Measurements from ENCODE around the gene SLC39A13.

Gene SLC39A13

GRCh38 chr11:47398551-47398950, 9.8 kb upstream of the SLC39A13 start:
- peak in 3 of 10 donors; percentile 8 to 73 (median 23) for DNase-seq
- intact Hi-C loops (cut with DNase I), result no loop called here

GRCh38 chr11:47399860-47400767, 8.3 kb upstream of the SLC39A13 start:
- peak in 3 of 10 donors; percentile 12 to 69 (median 35) for DNase-seq
- intact Hi-C loops (cut with DNase I), result no loop called here

GRCh38 chr11:47400768-47401279, 7.6 kb upstream of the SLC39A13 start:
- DNase-seq, result peak in 3 of 10 donors; percentile 9 to 58 (median 48)
- intact Hi-C loops (cut with DNase I), result no loop called here

DNA sequence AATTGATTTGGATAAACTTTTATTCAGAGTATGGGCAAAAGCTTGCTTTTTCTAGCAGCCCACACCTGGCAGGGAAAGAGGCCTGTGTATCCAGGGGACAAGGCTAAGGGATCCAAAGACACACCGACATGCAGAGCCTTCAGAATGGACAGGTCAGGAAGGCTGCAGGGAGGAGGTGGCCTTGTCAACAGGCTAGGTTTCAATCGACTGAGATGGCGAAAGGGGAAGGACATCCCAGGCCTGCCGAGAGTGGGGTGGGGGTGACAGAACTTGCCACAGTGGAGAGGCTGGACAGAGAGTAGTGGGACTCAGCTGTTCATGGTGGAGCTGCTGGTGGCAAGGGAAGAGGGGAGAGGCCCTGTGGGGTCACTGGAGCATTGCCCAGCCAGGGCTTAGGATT, 5.3 kb upstream of the SLC39A13 start:
- DNase-seq, result peak in 3 of 10 donors; percentile 5 to 44 (median 43)
- intact Hi-C loops (cut with DNase I), result no loop called here

GRCh38 chr11:47403571-47403970, 4.8 kb upstream of the SLC39A13 start:
- intact Hi-C loops (cut with DNase I), result no loop called here
- DNase-seq, result peak in 3 of 10 donors; percentile 4 to 43 (median 12)

DNA sequence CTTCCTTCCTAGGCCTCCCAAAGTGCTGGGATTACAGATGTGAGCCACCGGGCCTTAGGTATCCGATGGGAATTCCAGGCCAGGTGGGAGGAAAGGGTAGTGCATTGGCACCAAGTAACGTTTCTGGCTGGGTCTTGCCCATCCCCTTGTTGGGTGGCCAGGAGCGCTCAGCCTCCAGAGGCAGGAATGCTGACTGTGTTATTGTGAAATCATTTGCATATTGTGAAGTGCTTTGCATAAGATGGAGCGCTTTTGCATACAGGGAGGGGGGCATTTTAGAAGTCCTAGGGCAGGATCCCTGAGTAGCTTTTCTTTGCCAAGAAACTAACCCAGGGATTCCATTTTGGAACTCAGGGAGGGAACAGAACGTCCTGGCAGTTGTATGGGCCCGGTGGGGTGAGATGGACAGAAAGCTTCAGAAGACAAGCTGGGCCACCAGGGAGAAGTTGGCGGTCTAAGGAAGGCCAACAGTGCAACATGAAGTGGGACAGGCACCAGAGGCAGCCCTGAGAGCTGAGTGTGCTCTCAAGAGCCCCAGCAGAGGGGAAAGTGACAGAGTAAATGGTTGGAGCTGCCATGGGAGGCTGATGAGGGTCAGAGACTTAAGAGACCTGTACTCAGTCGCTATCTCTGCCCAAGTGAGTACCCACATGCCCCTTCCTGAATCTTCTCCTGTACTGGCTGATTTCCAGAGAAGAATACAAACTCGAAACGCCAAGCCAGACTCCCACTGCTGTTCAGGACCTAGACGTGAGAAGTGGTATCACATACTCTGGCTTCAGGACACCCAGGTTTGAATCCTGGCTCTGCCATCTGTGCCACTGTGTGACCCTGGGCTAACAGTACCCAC, 1.3 kb upstream of the SLC39A13 start:
- intact Hi-C loops (cut with DNase I), result loop anchor here (5.0 kb wide), 1 partner anchor 145 kb away; the partner anchor contains the start of gene CELF1
- peak in 1 of 10 donors; percentile 72 for DNase-seq

DNA sequence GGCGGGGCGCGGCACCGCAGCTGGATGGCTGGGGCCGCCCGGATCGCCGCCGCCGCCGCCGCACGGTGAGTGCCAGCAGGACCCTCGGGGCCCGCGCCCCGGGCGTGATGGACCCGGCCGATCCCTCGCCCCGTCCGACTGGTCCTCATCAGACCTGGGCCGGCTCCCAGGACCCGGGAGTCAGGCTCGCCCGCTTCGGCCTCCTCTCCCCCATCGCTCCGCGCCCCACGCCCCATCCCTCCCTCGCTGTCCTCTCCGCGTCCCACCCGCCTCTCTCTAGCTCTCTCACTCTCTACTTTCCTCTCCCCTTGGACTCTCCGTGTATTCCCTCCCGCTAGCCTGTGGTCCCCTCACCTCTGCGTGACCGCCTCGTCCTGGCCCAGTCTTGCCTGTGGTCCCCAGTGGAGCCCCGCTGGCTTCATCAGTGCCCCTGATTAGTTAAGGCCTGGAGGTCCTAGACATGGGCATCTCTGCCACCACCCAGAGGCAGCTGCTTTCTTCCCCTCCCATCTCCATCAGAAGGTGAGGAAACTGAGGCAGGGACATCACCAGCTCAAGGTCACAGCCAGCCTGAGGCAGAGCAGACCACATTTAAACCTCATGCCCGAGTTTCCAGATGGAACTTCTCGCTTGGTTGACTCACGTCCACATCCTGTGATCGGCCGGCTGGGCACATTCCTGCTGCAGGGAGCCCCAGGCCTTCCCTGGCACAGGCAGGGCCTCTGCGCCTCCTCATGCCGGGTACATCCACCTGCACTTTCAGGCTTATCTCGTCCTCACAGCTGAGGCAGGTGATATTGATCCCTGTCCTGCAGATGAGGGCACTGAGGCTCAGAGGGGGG, 429 bp downstream of the SLC39A13 start:
- intact Hi-C loops (cut with DNase I), result loop anchor here (2.0 to 5.0 kb wide), 3 partner anchors 34 to 143 kb away; partner anchors contain the start of gene CELF1
- peak in 2 of 10 donors; percentile 52 to 87 for DNase-seq

- intact Hi-C loops (cut with DNase I), result loop anchor here (2.0 to 5.0 kb wide), 3 partner anchors 35 to 143 kb away; partner anchors contain the start of gene CELF1
- DNase-seq, result peak in 1 of 10 donors; percentile 81
Measured at GRCh38 chr11:47409440-47410369, 1.3 kb downstream of the SLC39A13 start.

DNA sequence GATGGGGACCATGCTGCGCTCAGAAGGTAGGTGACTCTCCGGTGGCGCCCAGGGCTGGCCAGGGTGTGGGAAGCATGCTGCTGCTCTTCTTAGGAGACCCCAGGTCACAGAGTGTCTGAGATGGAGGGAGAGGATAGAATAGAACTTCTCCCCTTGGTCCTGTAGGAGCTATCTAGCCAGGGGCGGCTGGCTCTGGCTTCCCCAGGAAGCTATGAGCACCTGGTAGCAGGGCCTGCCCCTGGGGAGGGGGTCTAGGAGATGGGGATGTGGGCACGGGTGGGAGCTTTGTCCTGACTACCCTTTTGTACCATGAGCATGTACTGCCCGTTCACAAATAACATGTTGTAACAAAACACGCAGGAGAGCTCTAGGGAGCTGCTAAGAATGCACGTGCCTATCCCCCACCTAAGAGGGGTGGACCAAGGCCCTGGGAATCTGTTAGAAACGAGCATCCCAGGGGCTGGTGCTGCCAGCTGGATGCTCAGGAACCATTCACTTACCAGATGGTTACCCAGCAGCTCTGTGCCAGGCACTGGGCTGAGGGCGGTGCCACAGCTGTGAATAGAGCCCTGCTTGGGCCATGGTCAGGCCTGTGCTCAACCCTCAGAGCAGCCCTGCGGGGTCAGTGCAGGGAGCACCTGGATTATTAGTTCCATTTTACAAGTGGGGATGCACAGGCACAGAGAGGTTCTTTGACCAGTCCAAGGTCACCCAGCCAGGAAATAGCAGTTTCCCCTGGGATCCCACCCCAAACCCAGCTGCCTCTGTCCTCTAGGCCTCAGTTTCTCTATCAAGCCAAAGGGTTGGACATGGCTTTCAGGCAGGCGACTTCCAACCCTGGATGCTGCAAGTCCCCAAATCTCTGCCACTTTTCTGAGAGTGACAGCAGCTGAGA, 2.2 kb downstream of the SLC39A13 start:
- DNase-seq, result peak in 1 of 10 donors; percentile 76
- intact Hi-C loops (cut with DNase I), result no loop called here

GRCh38 chr11:47411884-47412746, 3.7 kb downstream of the SLC39A13 start:
- DNase-seq, result peak in 4 of 10 donors; percentile 47 to 90 (median 52)
- intact Hi-C loops (cut with DNase I), result no loop called here

DNA sequence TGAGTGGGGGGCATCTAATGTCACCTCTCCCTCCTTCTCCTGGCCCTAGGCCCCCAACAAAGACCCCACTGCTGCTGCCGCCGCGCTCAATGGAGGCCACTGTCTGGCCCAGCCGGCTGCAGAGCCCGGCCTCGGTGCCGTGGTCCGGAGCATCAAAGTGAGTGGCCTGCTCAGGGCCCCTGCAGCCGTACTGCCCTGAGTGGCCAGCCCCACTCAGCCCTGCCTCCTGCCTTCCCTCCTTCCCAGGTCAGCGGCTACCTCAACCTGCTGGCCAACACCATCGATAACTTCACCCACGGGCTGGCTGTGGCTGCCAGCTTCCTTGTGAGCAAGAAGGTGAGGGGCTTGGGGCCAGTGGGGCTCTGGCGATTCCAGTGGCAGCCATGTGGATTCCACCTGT, 5.0 kb downstream of the SLC39A13 start:
- intact Hi-C loops (cut with DNase I), result no loop called here
- DNase-seq, result no peak

GRCh38 chr11:47413908-47414684, 5.7 kb downstream of the SLC39A13 start:
- DNase-seq, result peak in 1 of 10 donors; percentile 39
- intact Hi-C loops (cut with DNase I), result no loop called here

DNA sequence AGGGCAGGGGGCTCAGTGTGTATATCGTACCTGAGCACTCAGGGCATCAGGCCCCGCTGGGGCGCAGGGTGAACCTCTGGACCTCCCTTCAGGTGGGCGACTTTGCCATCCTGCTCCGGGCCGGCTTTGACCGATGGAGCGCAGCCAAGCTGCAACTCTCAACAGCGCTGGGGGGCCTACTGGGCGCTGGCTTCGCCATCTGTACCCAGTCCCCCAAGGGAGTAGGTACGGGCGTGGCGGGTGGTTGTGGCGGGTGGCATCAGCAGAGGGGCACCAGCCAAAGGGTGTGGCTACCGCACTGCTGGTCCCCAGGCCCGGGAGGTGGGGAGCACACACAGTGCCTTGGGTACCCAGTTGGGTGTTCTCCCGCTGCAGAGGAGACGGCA, 6.3 kb downstream of the SLC39A13 start:
- intact Hi-C loops (cut with DNase I), result no loop called here
- no peak for DNase-seq

DNA sequence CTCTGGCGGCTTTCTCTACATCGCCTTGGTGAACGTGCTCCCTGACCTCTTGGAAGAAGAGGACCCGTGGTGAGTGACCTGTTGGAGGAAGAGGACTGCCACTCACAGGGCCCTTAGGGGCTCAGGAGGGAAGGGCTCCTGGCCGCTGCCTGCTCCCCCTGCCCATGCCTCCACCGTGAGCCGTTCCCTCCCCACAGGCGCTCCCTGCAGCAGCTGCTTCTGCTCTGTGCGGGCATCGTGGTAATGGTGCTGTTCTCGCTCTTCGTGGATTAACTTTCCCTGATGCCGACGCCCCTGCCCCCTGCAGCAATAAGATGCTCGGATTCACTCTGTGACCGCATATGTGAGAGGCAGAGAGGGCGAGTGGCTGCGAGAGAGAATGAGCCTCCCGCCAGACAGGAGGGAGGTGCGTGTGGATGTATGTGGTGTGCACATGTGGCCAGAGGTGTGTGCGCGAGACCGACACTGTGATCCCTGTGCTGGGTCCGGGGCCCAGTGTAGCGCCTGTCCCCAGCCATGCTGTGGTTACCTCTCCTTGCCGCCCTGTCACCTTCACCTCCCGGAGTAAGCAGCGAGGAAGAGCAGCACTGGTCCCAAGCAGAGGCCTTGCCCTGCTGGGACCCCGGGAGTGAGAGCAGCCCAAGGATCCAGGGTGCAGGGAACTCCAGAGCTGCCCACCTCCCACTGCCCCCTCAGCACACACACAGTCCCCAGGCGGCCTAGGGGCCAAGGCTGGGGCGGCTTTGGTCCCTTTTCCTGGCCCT, 6.9 kb downstream of the SLC39A13 start:
- intact Hi-C loops (cut with DNase I), result no loop called here
- DNase-seq, result no peak

DNA sequence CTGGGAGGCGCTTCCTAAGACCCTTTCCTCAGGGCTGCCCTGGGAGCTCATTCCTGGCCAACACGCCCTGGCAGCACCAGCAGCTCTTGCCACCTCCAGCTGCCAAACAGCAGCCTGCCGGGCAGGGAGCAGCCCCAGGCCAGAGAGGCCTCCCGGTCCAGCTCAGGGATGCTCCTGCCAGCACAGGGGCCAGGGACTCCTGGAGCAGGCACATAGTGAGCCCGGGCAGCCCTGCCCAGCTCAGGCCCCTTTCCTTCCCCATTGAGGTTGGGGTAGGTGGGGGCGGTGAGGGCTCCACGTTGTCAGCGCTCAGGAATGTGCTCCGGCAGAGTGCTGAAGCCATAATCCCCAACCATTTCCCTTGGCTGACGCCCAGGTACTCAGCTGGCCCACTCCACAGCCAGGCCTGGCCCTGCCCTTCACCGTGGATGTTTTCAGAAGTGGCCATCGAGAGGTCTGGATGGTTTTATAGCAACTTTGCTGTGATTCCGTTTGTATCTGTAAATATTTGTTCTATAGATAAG, 7.6 kb downstream of the SLC39A13 start:
- DNase-seq, result peak in 1 of 10 donors; percentile 87
- intact Hi-C loops (cut with DNase I), result no loop called here
